C4-2B (cell line): Measurements from ENCODE around the gene ANKRD17.

ENCODE experiments used
- CTCF ChIP-seq: fragments of 450-650 bp; conservative IDR thresholded peaks from 2 replicates; pipeline ENCODE4 v1.5.1; 2017; ENCODE audit warnings: mild to moderate bottlenecking
- ZFX ChIP-seq: fragments of 450-650 bp; IDR thresholded peaks from 2 replicates; pipeline ENCODE4 v1.6.1; 2017

- no peak for TF ChIP-seq CTCF
- TF ChIP-seq ZFX = no peak
Measured at GRCh38 chr4:73028621-73029020, 230.0 kb downstream of the ANKRD17 start.
